ENCODE results near the gene NPY4R.
"Not testable (repeated sequence)": the region's sequence is repeated elsewhere in the genome, so short reads cannot be mapped to it uniquely, and the experiment has no call there.

Gene NPY4R

GRCh38 chr10:46455992-46456391 lies 9.8 kb downstream of the NPY4R start:
- DNase-seq, result not testable (repeated sequence)

- DNase-seq, result not testable (repeated sequence)
Measured at GRCh38 chr10:46451365-46451764, 14.4 kb downstream of the NPY4R start.

- not testable (repeated sequence) for DNase-seq
Measured at GRCh38 chr10:46450829-46451228, 14.9 kb downstream of the NPY4R start.

- DNase-seq, result not testable (repeated sequence)
Measured at GRCh38 chr10:46447439-46447838, 18.3 kb downstream of the NPY4R start.

- DNase-seq, result not testable (repeated sequence)
Measured at GRCh38 chr10:46445389-46446122, 20.2 kb downstream of the NPY4R start.

DNA sequence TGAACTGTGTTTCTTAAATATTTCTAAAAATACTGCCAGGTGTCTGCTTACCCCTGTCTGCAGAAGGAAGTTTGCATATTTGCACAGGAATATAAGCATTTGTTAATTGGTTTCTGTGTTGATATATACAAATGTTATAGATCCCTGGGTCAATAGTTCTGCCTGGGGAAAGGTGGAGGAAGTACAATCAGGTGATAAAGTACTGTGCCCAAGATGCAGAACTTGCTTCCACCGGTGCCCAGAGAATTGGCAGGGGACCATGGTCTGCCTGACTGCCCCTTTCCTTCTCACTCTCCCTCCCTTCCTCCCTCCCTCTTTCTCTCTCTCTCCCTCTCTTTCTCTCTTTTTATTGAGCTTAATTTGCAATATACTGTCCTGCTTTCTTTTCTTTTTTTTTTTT lies 22.3 kb downstream of the NPY4R start:
- DNase-seq, result not testable (repeated sequence)

GRCh38 chr10:46442706-46443275 lies 23.0 kb downstream of the NPY4R start:
- DNase-seq, result not testable (repeated sequence)

- DNase-seq, result not testable (repeated sequence)
Measured at GRCh38 chr10:46441837-46442278, 23.9 kb downstream of the NPY4R start.

GRCh38 chr10:46440942-46441341 lies 24.8 kb downstream of the NPY4R start:
- not testable (repeated sequence) for DNase-seq

DNA sequence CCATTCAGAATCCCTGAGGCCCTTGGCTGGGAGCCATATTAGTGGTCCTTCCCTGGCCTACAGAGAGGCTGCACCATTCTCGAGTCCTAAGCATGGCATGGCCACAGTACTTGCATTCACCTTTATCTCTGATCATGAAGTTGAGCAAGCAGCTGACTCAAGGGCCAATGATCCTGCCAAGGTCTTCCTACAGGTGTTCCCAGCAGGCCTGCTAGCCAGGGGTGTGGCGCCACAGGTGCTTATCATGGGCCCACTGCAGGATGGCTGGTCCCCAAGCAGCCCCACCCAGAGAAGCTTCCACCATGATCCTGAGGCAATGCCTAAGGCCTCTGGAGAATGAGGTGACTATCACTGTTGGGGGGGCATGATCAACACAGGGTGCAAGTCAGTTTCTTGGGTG lies 42.2 kb downstream of the NPY4R start:
- not testable (repeated sequence) for DNase-seq

GRCh38 chr10:46419570-46420379 lies 46.0 kb downstream of the NPY4R start:
- DNase-seq, result not testable (repeated sequence)

DNA sequence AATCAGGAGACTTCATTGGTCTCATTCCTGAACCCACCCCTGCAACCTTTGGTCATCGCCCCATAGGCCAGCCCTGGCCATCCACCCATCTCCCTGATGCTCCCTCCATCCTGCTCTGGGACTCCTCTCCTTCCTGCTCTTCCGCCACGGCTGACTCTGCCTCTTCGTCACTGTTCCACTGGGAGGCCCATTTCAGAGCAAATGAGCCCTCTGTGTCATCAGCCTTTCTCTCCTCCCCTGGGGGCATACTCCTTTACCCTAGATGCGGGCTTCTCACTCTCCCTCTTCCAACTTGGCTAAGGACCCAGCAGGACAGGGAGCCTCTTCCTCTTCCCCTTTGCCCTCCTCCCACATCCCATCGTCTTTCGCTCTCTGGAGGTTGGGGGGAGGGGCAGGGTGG lies 47.5 kb downstream of the NPY4R start:
- DNase-seq, result not testable (repeated sequence)

GRCh38 chr10:46415291-46415690 lies 50.5 kb downstream of the NPY4R start:
- DNase-seq, result not testable (repeated sequence)

GRCh38 chr10:46412665-46413064 lies 53.1 kb downstream of the NPY4R start:
- not testable (repeated sequence) for DNase-seq

DNA sequence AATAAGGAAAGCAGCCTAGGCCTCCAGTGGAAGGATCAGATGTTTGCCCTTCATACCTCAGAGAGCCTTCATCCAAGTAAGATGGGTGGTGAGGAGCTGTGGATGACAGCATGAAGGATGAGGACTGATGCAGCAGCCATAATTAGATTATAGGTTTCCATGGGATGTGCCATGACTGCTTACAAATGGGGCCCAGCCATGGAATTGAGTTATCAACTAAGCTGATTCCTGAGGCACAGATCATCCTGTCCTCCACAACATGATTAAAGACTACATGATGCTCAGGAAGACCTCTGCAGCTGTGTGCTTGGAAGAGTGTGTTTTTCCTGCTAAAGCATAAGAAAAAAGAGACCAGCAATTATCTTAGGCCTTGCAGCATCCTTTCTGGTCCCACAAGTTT lies 54.6 kb downstream of the NPY4R start:
- not testable (repeated sequence) for DNase-seq

Measured in activated CD4-positive, alpha-beta T cell treated with anti-CD3 and anti-CD28 coated beads, Interleukin-2, amount 50 U/mL, for 16 hours (primary cell).